Measurements from ENCODE around the gene SIGLEC7.
A peak's percentile ranks its signal among the peaks of the same experiment; 100 is the strongest.

The SIGLEC7 gene

GRCh38 chr19:51146751-51147150 is 4.7 kb downstream of the SIGLEC7 start:
- no peak for TF ChIP-seq ZNF274 (IDR thresholded peaks at IDR 0.05; ENCODE audit: low read depth, low read length)
- no peak for TF ChIP-seq SUZ12 (IDR thresholded peaks at IDR 0.05; ENCODE audit: extremely low read depth, insufficient read depth, insufficient read length)
- TF ChIP-seq YY1 (IDR thresholded peaks at IDR 0.05; ENCODE audit: insufficient read depth, insufficient read length): no peak
- H3K4me3 ChIP-seq (ENCODE audit: insufficient read length, low read depth): no peak overlapping the region
- DNase-seq (ENCODE audit: low read depth, low spot score): no peak
- H3K9me3 ChIP-seq (ENCODE audit: insufficient read depth, low read length): no peaks in the 10 kb centered on the region
- no peak overlapping the region for H3K9ac ChIP-seq (ENCODE audit: insufficient read length, low read depth)
- no peaks in the 10 kb centered on the region for H3K27me3 ChIP-seq (ENCODE audit: insufficient read depth, insufficient read length)
- no peaks in the 10 kb centered on the region for H3K4me1 ChIP-seq (ENCODE audit: insufficient read depth, insufficient read length)
- no peaks in the 10 kb centered on the region for H3K36me3 ChIP-seq (ENCODE audit: insufficient read depth, insufficient read length, low read length)

DNA sequence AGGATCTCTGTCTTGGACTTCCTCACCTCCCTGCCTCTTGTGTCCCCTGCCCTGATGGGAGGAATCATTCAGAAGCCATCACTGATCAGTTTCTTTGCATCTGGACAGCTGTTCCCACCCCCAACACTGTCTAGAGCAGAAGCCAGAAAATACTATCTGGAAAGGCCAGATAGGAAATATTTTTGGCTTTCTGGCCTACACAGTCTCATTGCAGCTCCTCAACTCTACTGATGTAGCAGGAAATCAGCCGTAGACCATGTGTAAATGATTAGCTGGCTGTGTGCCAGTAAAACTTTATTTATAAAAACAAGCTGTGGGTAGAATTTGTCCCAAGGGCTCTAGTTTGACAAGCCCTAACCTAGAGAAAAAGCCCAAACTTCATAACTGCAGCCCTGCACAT is 5.6 kb downstream of the SIGLEC7 start:
- TF ChIP-seq SUZ12 (IDR thresholded peaks at IDR 0.05; ENCODE audit: extremely low read depth, insufficient read depth, insufficient read length): no peak
- TF ChIP-seq YY1 (IDR thresholded peaks at IDR 0.05; ENCODE audit: insufficient read depth, insufficient read length): no peak
- no peak for TF ChIP-seq ZNF274 (IDR thresholded peaks at IDR 0.05; ENCODE audit: low read depth, low read length)
- no peak overlapping the region for H3K9ac ChIP-seq (ENCODE audit: insufficient read length, low read depth)
- no peaks in the 10 kb centered on the region for H3K36me3 ChIP-seq (ENCODE audit: insufficient read depth, insufficient read length, low read length)
- H3K4me1 ChIP-seq (ENCODE audit: insufficient read depth, insufficient read length): no peaks in the 10 kb centered on the region
- no peak overlapping the region for H3K4me3 ChIP-seq (ENCODE audit: insufficient read length, low read depth)
- no peaks in the 10 kb centered on the region for H3K27me3 ChIP-seq (ENCODE audit: insufficient read depth, insufficient read length)
- no peaks in the 10 kb centered on the region for H3K9me3 ChIP-seq (ENCODE audit: insufficient read depth, low read length)
- DNase-seq (ENCODE audit: low read depth, low spot score): no peak

GRCh38 chr19:51148580-51148979 is 6.5 kb downstream of the SIGLEC7 start:
- H3K9ac ChIP-seq (ENCODE audit: insufficient read length, low read depth): no peak overlapping the region
- H3K4me3 ChIP-seq (ENCODE audit: insufficient read length, low read depth): no peak overlapping the region
- H3K36me3 ChIP-seq (ENCODE audit: insufficient read depth, insufficient read length, low read length): no peaks in the 10 kb centered on the region
- no peak for DNase-seq (ENCODE audit: low read depth, low spot score)
- H3K9me3 ChIP-seq (ENCODE audit: insufficient read depth, low read length): no peaks in the 10 kb centered on the region
- no peak for TF ChIP-seq ZNF274 (IDR thresholded peaks at IDR 0.05; ENCODE audit: low read depth, low read length)
- TF ChIP-seq SUZ12 (IDR thresholded peaks at IDR 0.05; ENCODE audit: extremely low read depth, insufficient read depth, insufficient read length): no peak
- no peak for TF ChIP-seq YY1 (IDR thresholded peaks at IDR 0.05; ENCODE audit: insufficient read depth, insufficient read length)
- H3K27me3 ChIP-seq (ENCODE audit: insufficient read depth, insufficient read length): no peaks in the 10 kb centered on the region
- no peaks in the 10 kb centered on the region for H3K4me1 ChIP-seq (ENCODE audit: insufficient read depth, insufficient read length)

GRCh38 chr19:51150627-51151026 is 8.5 kb downstream of the SIGLEC7 start:
- Histone ChIP-seq H3K27me3 (ENCODE audit: insufficient read depth, insufficient read length) (no peaks in the 10 kb centered on the region), H3K36me3 (ENCODE audit: insufficient read depth, insufficient read length, low read length) (no peaks in the 10 kb centered on the region), H3K4me1 (ENCODE audit: insufficient read depth, insufficient read length) (no peaks in the 10 kb centered on the region), H3K9ac (ENCODE audit: insufficient read length, low read depth) (no peak overlapping the region), H3K9me3 (ENCODE audit: insufficient read depth, low read length) (no peaks in the 10 kb centered on the region), H3K4me3 (ENCODE audit: insufficient read length, low read depth) (no peak overlapping the region)
- no peak for DNase-seq (ENCODE audit: low read depth, low spot score)
- no peak for TF ChIP-seq YY1 (IDR thresholded peaks at IDR 0.05; ENCODE audit: insufficient read depth, insufficient read length)
- no peak for TF ChIP-seq ZNF274 (IDR thresholded peaks at IDR 0.05; ENCODE audit: low read depth, low read length)
- TF ChIP-seq SUZ12 (IDR thresholded peaks at IDR 0.05; ENCODE audit: extremely low read depth, insufficient read depth, insufficient read length): no peak

DNA sequence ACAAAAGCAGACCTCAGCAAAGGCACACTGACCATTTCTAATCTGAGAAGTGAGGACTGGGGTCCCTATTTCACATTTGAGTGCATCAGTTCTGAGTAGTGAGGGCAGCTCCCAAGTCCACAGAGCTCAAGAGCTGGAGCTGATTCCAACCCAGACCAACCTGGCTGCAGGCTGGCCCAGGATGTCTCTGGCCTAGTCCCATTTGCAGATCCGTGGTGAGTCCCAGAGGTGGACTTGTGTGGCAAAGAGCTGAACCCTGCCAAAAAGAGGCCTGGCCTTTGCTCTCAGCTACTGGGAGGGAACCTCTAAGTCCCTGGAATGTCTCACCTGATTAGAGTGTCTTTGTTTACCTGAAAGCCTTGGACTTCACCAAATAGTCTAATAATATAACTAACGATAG is 14.6 kb downstream of the SIGLEC7 start:
- Histone ChIP-seq H3K4me3 (ENCODE audit: insufficient read length, low read depth) (no peak overlapping the region), H3K4me1 (ENCODE audit: insufficient read depth, insufficient read length) (no peaks in the 10 kb centered on the region), H3K9ac (ENCODE audit: insufficient read length, low read depth) (no peak overlapping the region), H3K27me3 (ENCODE audit: insufficient read depth, insufficient read length) (no peaks in the 10 kb centered on the region), H3K36me3 (ENCODE audit: insufficient read depth, insufficient read length, low read length) (no peaks in the 10 kb centered on the region), H3K9me3 (ENCODE audit: insufficient read depth, low read length) (no peaks in the 10 kb centered on the region)
- TF ChIP-seq ZNF274 (IDR thresholded peaks at IDR 0.05; ENCODE audit: low read depth, low read length) (no peak), YY1 (IDR thresholded peaks at IDR 0.05; ENCODE audit: insufficient read depth, insufficient read length) (no peak), SUZ12 (IDR thresholded peaks at IDR 0.05; ENCODE audit: extremely low read depth, insufficient read depth, insufficient read length) (no peak)
- DNase-seq (ENCODE audit: low read depth, low spot score): no peak

DNA sequence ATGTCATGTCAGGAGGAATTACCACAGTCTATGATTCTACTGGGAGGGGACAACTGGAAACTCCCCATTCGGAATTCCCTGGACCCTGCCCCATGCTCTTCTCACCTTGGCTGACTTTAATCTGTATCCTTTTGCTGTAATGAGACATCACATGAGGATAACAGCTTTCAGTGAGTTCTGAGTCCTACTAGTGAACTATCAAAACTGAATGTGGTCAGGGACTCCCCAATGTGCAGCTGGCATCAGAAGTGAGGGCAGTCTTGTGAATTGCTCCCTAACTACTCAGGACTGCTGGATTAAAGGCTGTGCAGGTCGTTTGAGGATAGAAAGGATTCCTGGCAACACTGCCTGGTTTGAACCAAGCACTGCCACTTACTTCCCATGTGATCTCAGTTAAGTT is 15.2 kb downstream of the SIGLEC7 start:
- Histone ChIP-seq H3K4me3 (ENCODE audit: insufficient read length, low read depth) (no peak overlapping the region), H3K9me3 (ENCODE audit: insufficient read depth, low read length) (no peaks in the 10 kb centered on the region), H3K9ac (ENCODE audit: insufficient read length, low read depth) (no peak overlapping the region), H3K4me1 (ENCODE audit: insufficient read depth, insufficient read length) (no peaks in the 10 kb centered on the region), H3K27me3 (ENCODE audit: insufficient read depth, insufficient read length) (no peaks in the 10 kb centered on the region), H3K36me3 (ENCODE audit: insufficient read depth, insufficient read length, low read length) (no peaks in the 10 kb centered on the region)
- no peak for DNase-seq (ENCODE audit: low read depth, low spot score)
- TF ChIP-seq SUZ12 (IDR thresholded peaks at IDR 0.05; ENCODE audit: extremely low read depth, insufficient read depth, insufficient read length) (no peak), YY1 (IDR thresholded peaks at IDR 0.05; ENCODE audit: insufficient read depth, insufficient read length) (no peak), ZNF274 (IDR thresholded peaks at IDR 0.05; ENCODE audit: low read depth, low read length) (no peak)

DNA sequence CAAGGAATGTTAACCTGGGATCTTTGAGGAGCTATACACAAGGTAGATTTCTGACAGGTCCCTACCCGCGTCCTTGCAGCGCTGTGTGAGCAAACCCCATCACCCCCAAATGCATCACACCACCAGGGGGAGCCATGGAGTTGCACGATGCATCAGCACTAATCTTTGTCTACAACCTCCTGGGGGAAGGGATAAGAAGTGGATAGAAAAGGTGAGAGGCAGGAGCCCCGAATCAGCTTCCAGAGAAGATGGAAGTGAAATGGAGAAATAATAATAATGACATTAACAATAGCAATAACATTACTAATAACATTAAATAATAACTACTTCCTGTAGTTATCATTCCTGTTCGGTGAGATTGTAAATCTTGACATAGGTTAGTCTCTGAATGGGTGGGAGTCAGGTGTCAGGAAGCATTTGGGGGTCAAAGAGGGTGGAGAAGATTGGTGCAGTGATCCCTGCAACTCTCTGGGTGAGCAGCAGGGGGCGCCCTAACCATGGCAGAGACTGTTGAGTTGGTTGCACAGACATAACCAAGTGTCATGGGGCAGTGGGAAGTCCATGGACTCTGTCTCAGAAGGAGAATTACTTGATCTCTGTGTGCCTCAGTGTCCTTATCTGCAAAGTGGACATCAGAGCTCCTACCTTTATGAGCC is 16.5 kb downstream of the SIGLEC7 start:
- Histone ChIP-seq H3K27me3 (ENCODE audit: insufficient read depth, insufficient read length) (no peaks in the 10 kb centered on the region), H3K9me3 (ENCODE audit: insufficient read depth, low read length) (no peaks in the 10 kb centered on the region)
- DNase-seq (ENCODE audit: low read depth, low spot score): peak; percentile 35

More for the DNA sequence above, 16.5 kb downstream of the SIGLEC7 start:
- Histone ChIP-seq H3K36me3 (ENCODE audit: insufficient read depth, insufficient read length, low read length) (no peaks in the 10 kb centered on the region), H3K4me1 (ENCODE audit: insufficient read depth, insufficient read length) (no peaks in the 10 kb centered on the region), H3K4me3 (ENCODE audit: insufficient read length, low read depth) (no peak overlapping the region), H3K9ac (ENCODE audit: insufficient read length, low read depth) (no peak overlapping the region)
- TF ChIP-seq YY1 (IDR thresholded peaks at IDR 0.05; ENCODE audit: insufficient read depth, insufficient read length) (no peak), ZNF274 (IDR thresholded peaks at IDR 0.05; ENCODE audit: low read depth, low read length) (no peak), SUZ12 (IDR thresholded peaks at IDR 0.05; ENCODE audit: extremely low read depth, insufficient read depth, insufficient read length) (no peak)
